GM20000 (cell line): ENCODE results near the gene DYRK3.

Experiments
- DNase-seq: peaks from one replicate; pipeline ENCODE4 v3.0.0; 2012; ENCODE audit warnings: low spot score
- CTCF ChIP-seq: IDR thresholded peaks from 2 replicates; pipeline ENCODE4 v1.5.1; 2012; ENCODE audit warnings: mild to moderate bottlenecking, control low read depth; ENCODE audit errors: extremely low read depth, missing control alignments

Gene DYRK3

GRCh38 chr1:206647224-206647623, 11.9 kb downstream of the DYRK3 start:
- no peak for TF ChIP-seq CTCF
- no peak for DNase-seq

GRCh38 chr1:206649261-206649921, 14.1 kb downstream of the DYRK3 start:
- no peak for TF ChIP-seq CTCF
- no peak for DNase-seq

- TF ChIP-seq CTCF: no peak
- DNase-seq: no peak
Measured at GRCh38 chr1:206651014-206651413, 15.7 kb downstream of the DYRK3 start.

- no peak for TF ChIP-seq CTCF
- DNase-seq: no peak
Measured at GRCh38 chr1:206651958-206652890, 16.9 kb downstream of the DYRK3 start.

- no peak for TF ChIP-seq CTCF
- DNase-seq: no peak
Measured at GRCh38 chr1:206653715-206654459, 18.6 kb downstream of the DYRK3 start.

GRCh38 chr1:206654828-206655227, 19.5 kb downstream of the DYRK3 start:
- no peak for TF ChIP-seq CTCF
- no peak for DNase-seq
